Activated T-helper 17 cell treated with anti-CD3 and anti-CD28 coated beads, Interleukin-2, amount 50 U/mL, for 72 hours (primary cell): Measurements from ENCODE around the gene SEMA4D. TPM values are rescaled to one million over a fixed set of nuclear protein-coding genes. Genes with fewer than 3 reads are reported as not detected.
A peak's percentile ranks its signal among the peaks of the same experiment; 100 is the strongest.

ENCODE experiments used
- ATAC-seq: fragments of 150-1000 bp; cut with Tn5 transposase; replicated peaks from 2 replicates; pipeline ENCODE4 v1.10.0; 2021; ENCODE audit warnings: mild to moderate bottlenecking, moderate library complexity
- H3K27ac Mint-ChIP-seq: one replicate; pipeline ENCODE4 v1.8.0; 2022; ENCODE audit warnings: mixed read lengths
- H3K27me3 Mint-ChIP-seq: one replicate; pipeline ENCODE4 v1.8.0; 2022; ENCODE audit warnings: mixed read lengths
- H3K36me3 Mint-ChIP-seq: one replicate; pipeline ENCODE4 v1.8.0; 2022; ENCODE audit warnings: low read depth, mild to moderate bottlenecking, mixed read lengths
- H3K4me1 Mint-ChIP-seq: one replicate; pipeline ENCODE4 v1.8.0; 2022; ENCODE audit warnings: mixed read lengths
- H3K4me3 Mint-ChIP-seq: one replicate; pipeline ENCODE4 v1.8.0; 2022; ENCODE audit warnings: mild to moderate bottlenecking, mixed read lengths
- H3K9me3 Mint-ChIP-seq: one replicate; pipeline ENCODE4 v1.8.0; 2022; ENCODE audit warnings: mixed read lengths
- total RNA-seq, 2 donors: library from RNA; stranded (reverse); gene quantifications; one replicate each; pipeline ENCODE4 v1.2.3, GENCODE V29; 2022

SEMA4D gene
- total RNA-seq, 2 donors from 2014 or later = 167 to 263 TPM

DNA sequence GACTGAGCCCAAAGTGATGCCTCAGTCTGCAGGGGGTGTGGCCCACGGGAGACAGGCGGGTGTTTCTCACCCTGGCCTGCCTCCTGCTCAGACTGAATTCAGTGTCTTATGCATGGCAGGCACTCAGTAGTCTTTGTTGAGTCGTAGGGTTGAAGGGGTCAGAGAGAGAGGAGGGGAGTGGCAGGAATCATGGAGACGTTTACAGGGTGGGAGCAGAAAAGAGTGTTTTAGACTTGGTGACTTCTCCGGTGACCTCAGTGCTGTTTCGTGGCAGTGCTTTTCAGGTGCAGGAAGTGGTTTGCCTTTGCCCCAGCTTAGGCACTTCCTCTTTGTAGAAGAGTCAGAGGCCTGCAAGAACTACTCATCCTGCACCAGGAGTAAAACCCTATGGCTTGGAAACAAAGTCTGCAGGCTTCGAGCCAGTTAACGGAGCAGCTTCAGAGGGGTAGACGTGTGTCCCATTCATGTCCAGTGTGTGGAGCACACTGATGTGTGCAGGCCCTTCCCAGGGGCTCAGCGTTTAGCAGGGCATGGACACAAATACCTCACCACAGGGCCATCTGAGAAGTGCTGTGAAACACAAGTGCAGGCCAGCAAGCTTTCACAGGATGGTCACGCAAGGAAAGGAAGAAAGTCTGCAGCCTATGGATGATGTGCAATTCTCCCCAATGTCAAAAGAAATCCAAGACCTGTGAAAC is 24.5 kb upstream of the SEMA4D start:
- Mint-ChIP-seq H3K27me3 (no peaks in the 10 kb centered on the region), H3K4me3 (peak overlapping the region; percentile 85), H3K9me3 (no peaks in the 10 kb centered on the region), H3K27ac (peak overlapping the region; percentile 95), H3K36me3 (no peaks in the 10 kb centered on the region), H3K4me1 (peaks cover 55% of the 10 kb centered on the region)
- ATAC-seq = peak; percentile 96

DNA sequence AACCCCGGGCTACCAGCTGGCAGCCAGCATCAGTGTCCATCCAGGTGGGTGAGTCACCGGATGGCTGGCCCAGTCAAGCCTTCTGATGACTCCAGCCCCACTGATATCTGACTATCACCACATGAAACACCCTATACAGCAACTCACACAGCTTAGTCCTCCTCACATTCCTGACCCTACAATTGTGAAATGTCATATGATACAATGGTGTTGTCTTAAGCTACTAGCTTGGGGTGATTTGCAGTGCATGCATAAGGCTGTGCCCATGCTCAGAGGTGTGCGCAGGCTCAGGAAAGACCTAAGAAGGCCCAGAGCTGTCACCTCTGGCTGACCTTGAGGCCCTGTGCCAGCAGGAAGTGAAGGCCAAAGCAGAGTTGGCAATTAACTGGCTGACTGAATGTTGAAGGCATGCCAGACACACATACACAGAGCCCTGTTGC is 21.5 kb upstream of the SEMA4D start:
- Mint-ChIP-seq H3K4me1 (peaks cover 40% of the 10 kb centered on the region), H3K4me3 (peak overlapping the region; percentile 15), H3K27me3 (no peaks in the 10 kb centered on the region), H3K9me3 (no peaks in the 10 kb centered on the region), H3K27ac (no peak overlapping the region), H3K36me3 (no peaks in the 10 kb centered on the region)
- ATAC-seq = no peak

- H3K27ac Mint-ChIP-seq = no peak overlapping the region
- H3K4me1 Mint-ChIP-seq = peaks cover 37% of the 10 kb centered on the region
- peak overlapping the region; percentile 15 for H3K4me3 Mint-ChIP-seq
- H3K36me3 Mint-ChIP-seq = no peaks in the 10 kb centered on the region
- ATAC-seq = no peak
- no peaks in the 10 kb centered on the region for H3K27me3 Mint-ChIP-seq
- no peaks in the 10 kb centered on the region for H3K9me3 Mint-ChIP-seq
Observed at GRCh38 chr9:89518466-89519365, 20.8 kb upstream of the SEMA4D start.

DNA sequence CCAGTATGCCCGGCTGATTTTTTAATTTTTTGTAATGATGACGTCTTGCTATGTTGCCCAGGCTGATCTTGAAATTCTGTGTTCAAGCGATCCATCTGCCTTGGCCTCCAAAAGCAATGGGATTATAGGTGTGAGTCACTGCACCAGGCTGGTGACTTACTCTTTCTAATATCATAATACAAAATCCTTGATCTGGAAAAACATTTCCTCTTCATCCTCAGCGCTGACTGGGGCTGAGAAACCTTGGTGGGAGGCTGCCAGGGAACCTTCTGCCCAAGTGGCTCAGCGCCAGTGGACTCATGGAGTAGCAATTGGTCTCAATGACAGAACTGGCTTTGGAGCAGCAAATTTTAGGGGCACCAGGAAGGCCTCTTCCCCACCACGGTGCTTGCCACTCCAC is 17.5 kb upstream of the SEMA4D start:
- no peak for ATAC-seq
- Mint-ChIP-seq H3K4me3 (no peak overlapping the region), H3K4me1 (peaks cover 22% of the 10 kb centered on the region)

DNA sequence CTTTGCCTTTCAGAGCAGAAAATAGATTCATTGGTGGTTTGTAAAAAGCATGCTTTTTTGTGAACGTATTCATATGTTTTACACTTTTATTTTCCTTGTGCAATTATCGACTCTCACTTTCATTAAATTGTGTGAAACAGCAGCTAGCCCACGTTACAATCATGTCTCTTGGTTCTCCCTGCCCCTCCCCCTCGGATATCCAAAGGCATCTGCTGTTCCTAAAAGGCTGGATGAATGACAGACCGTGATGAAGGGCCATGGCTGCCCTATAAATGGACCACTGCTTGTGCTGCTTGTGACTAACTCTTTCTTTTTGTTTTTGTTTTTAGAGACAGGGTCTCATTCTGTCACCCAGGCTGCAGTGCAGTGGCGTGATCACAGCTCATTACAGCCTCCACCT is 17.0 kb upstream of the SEMA4D start:
- ATAC-seq = no peak
- H3K4me1 Mint-ChIP-seq = peaks cover 22% of the 10 kb centered on the region
- no peaks in the 10 kb centered on the region for H3K36me3 Mint-ChIP-seq
- H3K27me3 Mint-ChIP-seq = no peaks in the 10 kb centered on the region
- H3K9me3 Mint-ChIP-seq = no peaks in the 10 kb centered on the region
- H3K4me3 Mint-ChIP-seq = no peak overlapping the region
- H3K27ac Mint-ChIP-seq = peak overlapping the region; percentile 41

More for the DNA sequence above, 17.5 kb upstream of the SEMA4D start:
- Mint-ChIP-seq H3K9me3 (no peaks in the 10 kb centered on the region), H3K27me3 (no peaks in the 10 kb centered on the region), H3K27ac (peak overlapping the region; percentile 41), H3K36me3 (no peaks in the 10 kb centered on the region)

GRCh38 chr9:89514337-89514736 is 16.4 kb upstream of the SEMA4D start:
- Mint-ChIP-seq H3K9me3 (no peaks in the 10 kb centered on the region), H3K4me3 (no peak overlapping the region), H3K36me3 (no peaks in the 10 kb centered on the region), H3K27ac (no peak overlapping the region), H3K4me1 (peaks cover 20% of the 10 kb centered on the region), H3K27me3 (no peaks in the 10 kb centered on the region)
- no peak for ATAC-seq

DNA sequence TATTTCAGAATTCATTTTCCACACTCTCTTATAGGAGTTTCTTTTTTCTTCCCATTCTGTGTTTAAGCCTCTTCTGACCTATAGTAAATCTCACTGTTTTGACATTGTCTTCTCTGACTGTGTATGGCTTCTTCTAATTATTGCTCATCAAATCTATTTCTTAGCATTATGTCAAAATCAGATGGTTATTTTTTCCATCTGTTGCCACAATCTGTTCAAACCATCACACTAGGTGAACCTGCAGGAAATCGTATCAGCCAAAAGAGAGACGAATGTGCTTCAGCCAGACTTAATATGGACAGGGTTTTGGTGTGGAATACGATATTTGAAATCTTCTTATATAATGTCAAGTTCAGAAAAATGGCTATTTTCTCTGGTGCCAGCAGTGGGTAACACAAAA is 15.9 kb upstream of the SEMA4D start:
- Mint-ChIP-seq H3K27ac (no peak overlapping the region), H3K27me3 (no peaks in the 10 kb centered on the region), H3K36me3 (no peaks in the 10 kb centered on the region), H3K4me1 (peaks cover 19% of the 10 kb centered on the region), H3K4me3 (no peak overlapping the region), H3K9me3 (no peaks in the 10 kb centered on the region)
- no peak for ATAC-seq

DNA sequence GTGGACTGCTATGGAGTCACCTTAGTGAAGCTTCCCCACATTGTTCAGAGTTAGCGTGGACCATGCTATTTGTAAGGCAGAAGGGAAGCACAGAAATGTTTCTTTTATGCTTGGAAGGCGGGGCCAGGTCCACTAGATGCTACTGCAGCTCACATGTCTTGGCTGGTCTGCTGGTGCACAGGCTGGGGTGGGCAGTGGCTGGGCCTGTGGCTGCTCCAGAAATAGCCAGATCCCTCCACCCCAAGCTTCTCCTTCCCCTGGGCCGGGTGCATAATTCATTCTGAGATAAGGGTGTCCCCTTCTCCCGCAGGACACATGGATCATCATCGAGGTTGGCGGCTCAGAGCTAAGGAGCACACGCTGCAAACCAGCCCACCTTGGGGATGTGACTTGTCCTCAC is 14.5 kb upstream of the SEMA4D start:
- Mint-ChIP-seq H3K9me3 (no peaks in the 10 kb centered on the region), H3K4me3 (no peak overlapping the region), H3K36me3 (no peaks in the 10 kb centered on the region), H3K27me3 (no peaks in the 10 kb centered on the region), H3K27ac (no peak overlapping the region), H3K4me1 (peaks cover 23% of the 10 kb centered on the region)
- no peak for ATAC-seq

GRCh38 chr9:89508951-89509615 is 11.2 kb upstream of the SEMA4D start:
- no peak overlapping the region for H3K4me3 Mint-ChIP-seq
- peaks cover 23% of the 10 kb centered on the region for H3K4me1 Mint-ChIP-seq
- ATAC-seq = no peak
- H3K27ac Mint-ChIP-seq = no peak overlapping the region
- H3K9me3 Mint-ChIP-seq = no peaks in the 10 kb centered on the region
- no peaks in the 10 kb centered on the region for H3K27me3 Mint-ChIP-seq
- no peaks in the 10 kb centered on the region for H3K36me3 Mint-ChIP-seq

- H3K27ac Mint-ChIP-seq = no peak overlapping the region
- H3K4me1 Mint-ChIP-seq = peaks cover 42% of the 10 kb centered on the region
- no peak for ATAC-seq
- no peaks in the 10 kb centered on the region for H3K27me3 Mint-ChIP-seq
- no peaks in the 10 kb centered on the region for H3K36me3 Mint-ChIP-seq
- no peak overlapping the region for H3K4me3 Mint-ChIP-seq
- no peaks in the 10 kb centered on the region for H3K9me3 Mint-ChIP-seq
Observed at GRCh38 chr9:89505911-89506310, 8.0 kb upstream of the SEMA4D start.

DNA sequence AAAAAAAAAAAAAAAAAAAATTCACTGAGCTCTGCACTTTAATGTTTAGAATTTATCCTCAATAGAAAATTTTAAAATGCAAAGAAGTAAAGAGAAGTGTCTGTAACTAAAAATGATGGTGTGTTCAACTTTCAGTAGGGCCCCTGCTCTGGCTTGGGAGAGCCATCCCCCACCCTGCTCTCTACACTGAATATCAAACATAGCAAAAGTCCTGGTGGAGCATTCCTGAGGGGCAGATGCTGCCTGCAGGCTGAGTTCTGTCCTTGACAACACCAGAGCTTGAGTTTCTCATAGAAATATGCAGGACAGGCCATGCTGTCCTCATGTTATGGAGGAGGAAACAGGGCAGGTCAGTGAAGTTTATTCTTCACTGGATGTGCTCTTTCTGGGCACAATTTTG is 7.1 kb upstream of the SEMA4D start:
- H3K4me1 Mint-ChIP-seq = peaks cover 49% of the 10 kb centered on the region
- no peaks in the 10 kb centered on the region for H3K36me3 Mint-ChIP-seq
- no peak overlapping the region for H3K4me3 Mint-ChIP-seq
- ATAC-seq = no peak
- no peak overlapping the region for H3K27ac Mint-ChIP-seq
- H3K9me3 Mint-ChIP-seq = no peaks in the 10 kb centered on the region
- no peaks in the 10 kb centered on the region for H3K27me3 Mint-ChIP-seq

- peak overlapping the region; percentile 76 for H3K4me3 Mint-ChIP-seq
- peaks cover 36% of the 10 kb centered on the region for H3K4me1 Mint-ChIP-seq
- peak overlapping the region; percentile 78 for H3K27ac Mint-ChIP-seq
- peaks cover 6% of the 10 kb centered on the region for H3K36me3 Mint-ChIP-seq
- no peaks in the 10 kb centered on the region for H3K27me3 Mint-ChIP-seq
- H3K9me3 Mint-ChIP-seq = no peaks in the 10 kb centered on the region
- no peak for ATAC-seq
Observed at GRCh38 chr9:89502671-89503070, 4.8 kb upstream of the SEMA4D start.

- H3K36me3 Mint-ChIP-seq = peaks cover 7% of the 10 kb centered on the region
Observed at GRCh38 chr9:89502038-89502601, 4.2 kb upstream of the SEMA4D start.

DNA sequence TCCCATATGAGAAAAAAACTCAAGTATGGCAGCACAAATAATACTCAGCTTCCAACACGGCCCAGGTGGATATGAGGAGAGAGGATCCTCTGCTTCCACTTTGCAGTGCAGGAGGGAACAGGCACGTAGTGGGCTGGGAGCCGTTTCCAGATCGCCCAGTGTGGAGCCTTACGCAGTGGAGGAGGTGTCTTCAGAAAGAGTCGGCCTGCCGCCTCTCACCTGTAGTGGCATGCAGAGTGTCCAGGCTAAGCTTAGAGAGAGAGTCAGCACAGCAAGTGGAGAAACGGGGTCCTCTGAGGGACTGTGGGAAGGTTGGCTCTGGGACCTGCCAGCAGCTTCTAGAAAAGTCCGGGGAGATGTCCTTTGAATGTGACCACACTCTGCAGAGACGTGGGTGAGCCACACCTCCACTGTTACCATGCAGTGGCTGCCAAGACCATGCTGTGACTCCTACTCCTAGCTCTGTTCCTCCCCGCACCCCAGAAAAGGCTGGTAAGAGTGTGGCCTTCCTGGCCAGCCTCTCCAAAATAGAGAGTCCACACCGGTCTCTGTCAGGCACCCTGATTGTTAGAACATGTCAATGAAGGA is 3.5 kb upstream of the SEMA4D start:
- H3K27ac Mint-ChIP-seq = peak overlapping the region; percentile 78
- ATAC-seq = no peak
- no peaks in the 10 kb centered on the region for H3K27me3 Mint-ChIP-seq
- peaks cover 14% of the 10 kb centered on the region for H3K36me3 Mint-ChIP-seq
- H3K9me3 Mint-ChIP-seq = no peaks in the 10 kb centered on the region
- H3K4me3 Mint-ChIP-seq = peak overlapping the region; percentile 76
- peaks cover 30% of the 10 kb centered on the region for H3K4me1 Mint-ChIP-seq

More at GRCh38 chr9:89502038-89502601, 4.2 kb upstream of the SEMA4D start:
- H3K4me3 Mint-ChIP-seq = peak overlapping the region; percentile 76
- peak; percentile 65 for ATAC-seq
- no peaks in the 10 kb centered on the region for H3K27me3 Mint-ChIP-seq
- no peaks in the 10 kb centered on the region for H3K9me3 Mint-ChIP-seq
- H3K27ac Mint-ChIP-seq = peak overlapping the region; percentile 78
- peaks cover 31% of the 10 kb centered on the region for H3K4me1 Mint-ChIP-seq
